SK-N-SH (cell line): ENCODE measurements around the gene ZNF548. TPM values are rescaled to one million over a fixed set of nuclear protein-coding genes. Genes with fewer than 3 reads are reported as not detected.

Experiments
- CTCF ChIA-PET: fragments of 300-600, 350-600 bp; formaldehyde crosslinking; extraction: SDS; loops from one replicate; lab custom pipeline; 2021; lab: Yijun Ruan, JAX
- POLR2A ChIA-PET: fragments of 350-600 bp; sonication (Branson Sonifier 250); formaldehyde crosslinking; extraction: SDS; loops from one replicate; lab custom pipeline; 2020; ENCODE audit warnings: antibody characterized with exemption, inconsistent platforms; lab: Yijun Ruan, JAX
- DNase-seq: peaks from one replicate; pipeline ENCODE4 v3.0.0; 2012
- H2AFZ ChIP-seq: fragments of 200-600 bp; sonication (generic); 2 replicates; pipeline ENCODE4 v1.8.1; 2016; ENCODE audit warnings: antibody characterized with exemption, mild to moderate bottlenecking, low read depth
- H3F3A ChIP-seq: fragments of 200-600 bp; sonication (generic); replicated peaks from 2 replicates; pipeline ENCODE3; 2016; ENCODE audit warnings: antibody characterized with exemption, mild to moderate bottlenecking; ENCODE audit not compliant: insufficient read depth
- H3K27ac ChIP-seq, 2 experiments: fragments of 200-500 bp in 1 of 2; fragments of 200-600 bp in 1 of 2; sonication (Bioruptor generic) in 1 of 2; sonication (generic), shearing (Covaris generic) in 1 of 2; 2 replicates each; pipeline versions ENCODE4 v1.5.1 to v1.6.1; 2014 to 2016; ENCODE audit warnings: low read depth in 2 of 2, inconsistent platforms in 1 of 2, low read length in 1 of 2, mild to moderate bottlenecking in 1 of 2, mixed read lengths in 1 of 2
- H3K27me3 ChIP-seq: fragments of 200-600 bp; sonication (generic), shearing (Covaris generic); 2 replicates; pipeline ENCODE4 v1.6.1; 2016; ENCODE audit warnings: mixed run types; ENCODE audit not compliant: insufficient read depth
- H3K36me3 ChIP-seq, 2 experiments: fragments of 200-500 bp in 1 of 2; fragments of 200-600 bp in 1 of 2; sonication (Bioruptor generic) in 1 of 2; sonication (generic) in 1 of 2; replicated peaks in 1 of 2; 2 replicates each; pipeline versions ENCODE3 to v1.5.1; 2014 to 2016; ENCODE audit warnings: low read length in 1 of 2, mild to moderate bottlenecking in 1 of 2; ENCODE audit not compliant: insufficient read depth in 2 of 2, control insufficient read depth in 1 of 2
- H3K4me1 ChIP-seq, 2 experiments: fragments of 200-500 bp in 1 of 2; fragments of 200-600 bp in 1 of 2; sonication (Bioruptor generic) in 1 of 2; sonication (generic), shearing (Covaris generic) in 1 of 2; 2 replicates each; pipeline versions ENCODE4 v1.5.1 to v1.6.1; 2014 to 2016; ENCODE audit warnings: low read depth in 1 of 2, low read length in 1 of 2, mixed run types in 1 of 2; ENCODE audit not compliant: insufficient read depth in 2 of 2, control insufficient read depth in 1 of 2
- H3K4me2 ChIP-seq: fragments of 200-600 bp; sonication (generic), shearing (Covaris generic); 2 replicates; pipeline ENCODE4 v1.6.1; 2017; ENCODE audit warnings: mixed run types
- H3K4me3 ChIP-seq, 2 experiments: fragments of 200-500 bp in 1 of 2; fragments of 200-600 bp in 1 of 2; sonication (Bioruptor generic) in 1 of 2; sonication (generic), shearing (Covaris generic) in 1 of 2; 2 replicates each; pipeline versions ENCODE4 v1.5.1 to v1.8.1; 2014 to 2016; ENCODE audit warnings: low read depth in 2 of 2, inconsistent platforms in 1 of 2, low read length in 1 of 2, mild to moderate bottlenecking in 1 of 2, mixed read lengths in 1 of 2, moderate library complexity in 1 of 2
- H3K79me2 ChIP-seq: fragments of 200-600 bp; sonication (generic); 2 replicates; pipeline ENCODE4 v1.8.1; 2017; ENCODE audit warnings: mild to moderate bottlenecking; ENCODE audit not compliant: insufficient read depth
- H3K9ac ChIP-seq: fragments of 200-600 bp; sonication (generic); 2 replicates; pipeline ENCODE4 v1.6.1; 2017; ENCODE audit warnings: mixed run types
- H3K9me2 ChIP-seq: fragments of 200-600 bp; sonication (generic); 2 replicates; pipeline ENCODE4 v1.6.1; 2017; ENCODE audit warnings: mixed run types
- H3K9me3 ChIP-seq: fragments of 200-600 bp; sonication (generic); 2 replicates; pipeline ENCODE4 v1.6.1; 2017; ENCODE audit warnings: mixed run types, mild to moderate bottlenecking, moderate library complexity
- H4K20me1 ChIP-seq: fragments of 200-600 bp; sonication (generic); 2 replicates; pipeline ENCODE4 v1.6.1; 2017; ENCODE audit warnings: mild to moderate bottlenecking, mixed run types; ENCODE audit not compliant: insufficient read depth
- CHD2 ChIP-seq: fragments of 150-350 bp; IDR thresholded peaks from 2 replicates; pipeline ENCODE4 v1.6.1; 2018; ENCODE audit warnings: low read length; ENCODE audit not compliant: partially characterized antibody
- ELF1 ChIP-seq: IDR thresholded peaks from 2 replicates; pipeline ENCODE4 v1.4.0; 2012
- EP300 ChIP-seq, 2 experiments: IDR thresholded peaks; 2 replicates each; pipeline versions ENCODE4 v1.4.0 to v1.6.1; 2012; ENCODE audit warnings: borderline replicate concordance in 1 of 2, low read depth in 1 of 2, low read length in 1 of 2
- FOXJ3 ChIP-seq: sonication (generic); formaldehyde crosslinking; IDR thresholded peaks from 2 replicates; pipeline ENCODE4 v1.5.1; 2020; ENCODE audit warnings: mild to moderate bottlenecking, missing genetic modification reagents
- GABPA ChIP-seq: IDR thresholded peaks from 2 replicates; pipeline ENCODE4 v1.4.0; 2012; ENCODE audit warnings: low read depth, mild to moderate bottlenecking
- GATA2 ChIP-seq: sonication (generic); formaldehyde crosslinking; IDR thresholded peaks from 2 replicates; pipeline ENCODE4 v1.5.0; 2020; ENCODE audit warnings: mild to moderate bottlenecking, missing genetic modification reagents
- MXI1 ChIP-seq: IDR thresholded peaks from 2 replicates; pipeline ENCODE4 v1.6.1; 2012; ENCODE audit warnings: mild to moderate bottlenecking, low read depth, low read length, improper control_type of control experiment
- NRF1 ChIP-seq: IDR thresholded peaks from 2 replicates; pipeline ENCODE4 v1.6.1; 2012; ENCODE audit warnings: low read depth, mild to moderate bottlenecking, low read length
- POLR2AphosphoS5 ChIP-seq: IDR thresholded peaks from 2 replicates; pipeline ENCODE4 v1.6.1; 2012; ENCODE audit warnings: low read depth, low read length
- SIN3A ChIP-seq: IDR thresholded peaks from 2 replicates; pipeline ENCODE4 v1.6.1; 2012; ENCODE audit warnings: low read depth, mild to moderate bottlenecking, low read length, moderate library complexity, borderline replicate concordance
- SMC3 ChIP-seq: IDR thresholded peaks from 2 replicates; pipeline ENCODE4 v1.6.1; 2012; ENCODE audit warnings: low read depth, low read length, improper control_type of control experiment
- TAF1 ChIP-seq: IDR thresholded peaks from 2 replicates; pipeline ENCODE4 v1.6.1; 2012; ENCODE audit warnings: low read depth, mild to moderate bottlenecking, low read length, moderate library complexity, borderline replicate concordance
- TCF12 ChIP-seq: IDR thresholded peaks from 2 replicates; pipeline ENCODE4 v1.4.0; 2012
- TEAD4 ChIP-seq: IDR thresholded peaks from 2 replicates; pipeline ENCODE4 v1.4.0; 2012; ENCODE audit warnings: mild to moderate bottlenecking, borderline replicate concordance; ENCODE audit not compliant: insufficient read depth
- YY1 ChIP-seq: IDR thresholded peaks from 2 replicates; pipeline ENCODE4 v1.4.0; 2012; ENCODE audit warnings: low read depth, mild to moderate bottlenecking
- WGBS: methylation state at CpG from one replicate; pipeline ENCODE4 v1.1.6; 2017; ENCODE audit warnings: low lambda C conversion rate; 5-methylcytosine and 5-hydroxymethylcytosine counted together
- polyA plus RNA-seq, 3 experiments: library from polyadenylated mRNA; depleted of rRNA; stranded (reverse); fragments of >200 nt; gene quantifications; 2 replicates each; pipeline ENCODE4 v1.2.3, GENCODE V29; 2012
- TF ChIP-seq, protein P1 (sequence below): fragments of 150-350 bp; IDR thresholded peaks from 2 replicates; pipeline ENCODE4 v1.6.1; 2016; ENCODE audit warnings: mild to moderate bottlenecking, low read depth, low read length
- TF ChIP-seq, protein P2 (sequence below): IDR thresholded peaks from 2 replicates; pipeline ENCODE4 v1.4.0; 2012; ENCODE audit warnings: low read depth, borderline replicate concordance
- TF ChIP-seq, protein P3 (sequence below): IDR thresholded peaks from 2 replicates; pipeline ENCODE4 v1.6.1; 2012; ENCODE audit warnings: mild to moderate bottlenecking, low read depth, low read length, moderate library complexity
- TF ChIP-seq, protein P4 (sequence below): IDR thresholded peaks from 2 replicates; pipeline ENCODE4 v1.4.0; 2012; ENCODE audit warnings: low read depth

The ZNF548 gene
- polyA plus RNA-seq, 1 of the 3 experiments (the other 2 are of a cell fraction), result 6.8 TPM

DNA sequence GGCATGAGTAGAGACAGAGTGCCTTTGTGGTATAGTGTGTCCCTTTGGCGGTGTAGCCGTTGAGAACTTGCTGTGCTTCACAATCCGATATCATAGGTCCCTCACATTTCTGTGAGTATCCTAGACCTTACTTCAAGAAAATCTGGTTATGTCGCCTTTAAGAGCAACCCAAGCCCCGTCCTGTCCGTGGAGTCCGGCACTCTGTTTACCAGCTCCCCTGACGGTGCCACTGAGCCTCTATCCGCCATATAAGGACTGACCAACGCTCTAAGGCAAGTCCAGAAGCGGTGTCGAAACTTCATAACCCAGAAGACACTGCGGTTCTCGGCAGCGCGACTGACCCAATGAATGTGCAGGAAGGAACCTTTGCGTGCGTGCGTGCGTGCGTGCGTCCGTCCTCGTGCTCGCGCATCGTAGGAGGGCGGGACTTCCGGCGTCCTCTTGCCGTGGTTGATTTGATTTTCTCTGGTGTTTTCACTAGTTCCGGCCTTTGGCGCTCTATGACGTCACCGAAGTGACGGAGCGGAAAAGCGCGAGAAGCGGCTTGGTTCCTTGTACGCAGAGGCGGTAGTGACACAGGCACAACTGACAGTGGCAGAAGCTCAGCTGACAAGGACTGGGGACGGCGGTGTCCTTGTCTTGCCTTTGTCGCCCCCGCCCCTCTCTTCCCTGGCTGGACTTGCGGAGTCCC is 26.5 kb upstream of the ZNF548 start, which contains the start of the genes TRAPPC2B and ZNF547:
Gene TRAPPC2B (plus strand): TSS at position 555 of the 691 bp plus-strand sequence. CDS start 1,283 bp downstream, outside the sequence.
Gene ZNF547 (plus strand): TSS at position 555 of the 691 bp plus-strand sequence. CDS start 5,005 bp downstream, outside the sequence.
- H3K36me3 ChIP-seq, result peaks cover 15 to 17% of the 10 kb centered on the region in 2 experiments
- H3K9me2 ChIP-seq, result no peaks in the 10 kb centered on the region
- H4K20me1 ChIP-seq, result no peaks in the 10 kb centered on the region
- peak within 1 kb of the TSS; percentile 78 for H3K9ac ChIP-seq
- no peaks in the 10 kb centered on the region for H3K9me3 ChIP-seq
- H3K79me2 ChIP-seq, result peaks cover 34% of the 10 kb centered on the region
- 1% methylated on average over 33 of the region's 47 CpGs for WGBS
- ChIA-PET POLR2A (interaction anchor here (0.9 to 1.4 kb wide), 2 partner anchors 26 to 72 kb away, joined by 3 to 5 read pairs; partner anchors contain the start of genes ZNF548 and ZNF749), CTCF (interaction anchor here (1.0 to 1.3 kb wide), 3 partner anchors 13 to 1151 kb away, joined by 3 read pairs; partner anchors contain the start of gene ZNF304)
- H2AFZ ChIP-seq, result peak within 1 kb of the TSS; percentile 95
- no peaks in the 10 kb centered on the region for H3K27me3 ChIP-seq
- peak within 1 kb of the TSS; percentile 97 for H3K4me2 ChIP-seq
- H3K4me3 ChIP-seq, result peak within 1 kb of the TSS; percentile 63 to 84
- peaks cover 11% of the 10 kb centered on the region for H3F3A ChIP-seq
- H3K4me1 ChIP-seq, result peaks cover 0 to 6% of the 10 kb centered on the region in 2 experiments; a peak in 2 of 4 replicates
- peak within 1 kb of the TSS; percentile 65 to 90 for H3K27ac ChIP-seq
- TF ChIP-seq, protein P1, sequence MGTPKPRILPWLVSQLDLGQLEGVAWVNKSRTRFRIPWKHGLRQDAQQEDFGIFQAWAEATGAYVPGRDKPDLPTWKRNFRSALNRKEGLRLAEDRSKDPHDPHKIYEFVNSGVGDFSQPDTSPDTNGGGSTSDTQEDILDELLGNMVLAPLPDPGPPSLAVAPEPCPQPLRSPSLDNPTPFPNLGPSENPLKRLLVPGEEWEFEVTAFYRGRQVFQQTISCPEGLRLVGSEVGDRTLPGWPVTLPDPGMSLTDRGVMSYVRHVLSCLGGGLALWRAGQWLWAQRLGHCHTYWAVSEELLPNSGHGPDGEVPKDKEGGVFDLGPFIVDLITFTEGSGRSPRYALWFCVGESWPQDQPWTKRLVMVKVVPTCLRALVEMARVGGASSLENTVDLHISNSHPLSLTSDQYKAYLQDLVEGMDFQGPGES, result no peak
- TF ChIP-seq TAF1 (peak; percentile 83), SMC3 (no peak), NRF1 (peak; percentile 71), POLR2AphosphoS5 (peak; percentile 84), GABPA (peak; percentile 97), CHD2 (peak; percentile 96), YY1 (peak; percentile 83), MXI1 (peak; percentile 85), TEAD4 (no peak), TCF12 (no peak), EP300 (IDR thresholded peaks at IDR 0.05; ENCODE audit: borderline replicate concordance in 1 of 2, low read depth in 1 of 2, low read length in 1 of 2) (no peak), ELF1 (peak; percentile 90), SIN3A (peak; percentile 83), GATA2 (CRISPR knock-in tag) (no peak), FOXJ3 (CRISPR knock-in tag) (peak; percentile 62; the same call in 1 of the 2 replicates)
- TF ChIP-seq, protein P2, sequence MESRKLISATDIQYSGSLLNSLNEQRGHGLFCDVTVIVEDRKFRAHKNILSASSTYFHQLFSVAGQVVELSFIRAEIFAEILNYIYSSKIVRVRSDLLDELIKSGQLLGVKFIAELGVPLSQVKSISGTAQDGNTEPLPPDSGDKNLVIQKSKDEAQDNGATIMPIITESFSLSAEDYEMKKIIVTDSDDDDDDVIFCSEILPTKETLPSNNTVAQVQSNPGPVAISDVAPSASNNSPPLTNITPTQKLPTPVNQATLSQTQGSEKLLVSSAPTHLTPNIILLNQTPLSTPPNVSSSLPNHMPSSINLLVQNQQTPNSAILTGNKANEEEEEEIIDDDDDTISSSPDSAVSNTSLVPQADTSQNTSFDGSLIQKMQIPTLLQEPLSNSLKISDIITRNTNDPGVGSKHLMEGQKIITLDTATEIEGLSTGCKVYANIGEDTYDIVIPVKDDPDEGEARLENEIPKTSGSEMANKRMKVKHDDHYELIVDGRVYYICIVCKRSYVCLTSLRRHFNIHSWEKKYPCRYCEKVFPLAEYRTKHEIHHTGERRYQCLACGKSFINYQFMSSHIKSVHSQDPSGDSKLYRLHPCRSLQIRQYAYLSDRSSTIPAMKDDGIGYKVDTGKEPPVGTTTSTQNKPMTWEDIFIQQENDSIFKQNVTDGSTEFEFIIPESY, result peak; percentile 86; the same call in 1 of the 2 replicates
- TF ChIP-seq, protein P3, sequence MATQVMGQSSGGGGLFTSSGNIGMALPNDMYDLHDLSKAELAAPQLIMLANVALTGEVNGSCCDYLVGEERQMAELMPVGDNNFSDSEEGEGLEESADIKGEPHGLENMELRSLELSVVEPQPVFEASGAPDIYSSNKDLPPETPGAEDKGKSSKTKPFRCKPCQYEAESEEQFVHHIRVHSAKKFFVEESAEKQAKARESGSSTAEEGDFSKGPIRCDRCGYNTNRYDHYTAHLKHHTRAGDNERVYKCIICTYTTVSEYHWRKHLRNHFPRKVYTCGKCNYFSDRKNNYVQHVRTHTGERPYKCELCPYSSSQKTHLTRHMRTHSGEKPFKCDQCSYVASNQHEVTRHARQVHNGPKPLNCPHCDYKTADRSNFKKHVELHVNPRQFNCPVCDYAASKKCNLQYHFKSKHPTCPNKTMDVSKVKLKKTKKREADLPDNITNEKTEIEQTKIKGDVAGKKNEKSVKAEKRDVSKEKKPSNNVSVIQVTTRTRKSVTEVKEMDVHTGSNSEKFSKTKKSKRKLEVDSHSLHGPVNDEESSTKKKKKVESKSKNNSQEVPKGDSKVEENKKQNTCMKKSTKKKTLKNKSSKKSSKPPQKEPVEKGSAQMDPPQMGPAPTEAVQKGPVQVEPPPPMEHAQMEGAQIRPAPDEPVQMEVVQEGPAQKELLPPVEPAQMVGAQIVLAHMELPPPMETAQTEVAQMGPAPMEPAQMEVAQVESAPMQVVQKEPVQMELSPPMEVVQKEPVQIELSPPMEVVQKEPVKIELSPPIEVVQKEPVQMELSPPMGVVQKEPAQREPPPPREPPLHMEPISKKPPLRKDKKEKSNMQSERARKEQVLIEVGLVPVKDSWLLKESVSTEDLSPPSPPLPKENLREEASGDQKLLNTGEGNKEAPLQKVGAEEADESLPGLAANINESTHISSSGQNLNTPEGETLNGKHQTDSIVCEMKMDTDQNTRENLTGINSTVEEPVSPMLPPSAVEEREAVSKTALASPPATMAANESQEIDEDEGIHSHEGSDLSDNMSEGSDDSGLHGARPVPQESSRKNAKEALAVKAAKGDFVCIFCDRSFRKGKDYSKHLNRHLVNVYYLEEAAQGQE, result no peak
- TF ChIP-seq, protein P4, sequence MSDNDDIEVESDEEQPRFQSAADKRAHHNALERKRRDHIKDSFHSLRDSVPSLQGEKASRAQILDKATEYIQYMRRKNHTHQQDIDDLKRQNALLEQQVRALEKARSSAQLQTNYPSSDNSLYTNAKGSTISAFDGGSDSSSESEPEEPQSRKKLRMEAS, result peak; percentile 81
- DNase-seq, result peak; percentile 90
